ENCODE data around the gene CD27.

- TF ChIP-seq CTCF (conservative IDR thresholded peaks at IDR 0.05; ENCODE audit: low read length) (no peak), EZH2phosphoT487 (IDR thresholded peaks at IDR 0.05; ENCODE audit: borderline replicate concordance, low read depth, low read length) (no peak)
Observed at GRCh38 chr12:6452944-6453630, 8.3 kb downstream of the CD27 start.

Measured in OCI-LY7 (cell line).